Tibial nerve (tissue), 4 donors: Measurements from ENCODE around the gene AGXT2.

Source experiments
- CTCF ChIP-seq, 5 experiments: fragments of 200-600 bp in 3 of 5; fragments of 450-650 bp in 2 of 5; sonication (generic) in 3 of 5; IDR thresholded peaks; one replicate each; pipeline ENCODE4 v1.5.1; 2016 to 2019; ENCODE audit warnings: antibody characterized with exemption in 5 of 5, mild to moderate bottlenecking in 3 of 5, moderate library complexity in 2 of 5
- EP300 ChIP-seq, 2 donors: sonication (generic); formaldehyde crosslinking; IDR thresholded peaks; one replicate each; pipeline ENCODE4 v1.6.1; 2017; ENCODE audit warnings: antibody characterized with exemption in 2 of 2, mild to moderate bottlenecking in 1 of 2
- POLR2A ChIP-seq, 2 donors: fragments of 450-650 bp; IDR thresholded peaks; one replicate each; pipeline ENCODE4 v1.6.1; 2017; ENCODE audit warnings: antibody characterized with exemption in 2 of 2, mild to moderate bottlenecking in 2 of 2, moderate library complexity in 2 of 2

- TF ChIP-seq CTCF (IDR thresholded peaks at IDR 0.05) (no peak), POLR2A (IDR thresholded peaks at IDR 0.05) (no peak), EP300 (IDR thresholded peaks at IDR 0.05) (no peak)
Measured at GRCh38 chr5:35002459-35002858, 45.3 kb downstream of the AGXT2 start.
